Small intestine (tissue), 7 donors: ENCODE data around the gene SKI. TPM values are rescaled to one million over a fixed set of nuclear protein-coding genes. Genes with fewer than 3 reads are reported as not detected.
A peak's percentile ranks its signal among the peaks of the same experiment; 100 is the strongest.
"Not testable (repeated sequence)": the region's sequence is repeated elsewhere in the genome, so short reads cannot be mapped to it uniquely, and the experiment has no call there.

ENCODE experiments used
- DNase-seq, 2 donors: peaks; one replicate each; pipeline versions ENCODE4 v3.0.0 to v3.0.0-alpha.2; 2013
- FAIRE-seq: peaks from 2 replicates; lab custom pipeline; 2012; peaks lifted over from hg19 to GRCh38; lab: Jason Lieb, UNC
- H3K27ac ChIP-seq, 3 donors: one replicate each; pipeline ENCODE4 v1.5.1; 2013; ENCODE audit warnings: low read length in 2 of 3, mild to moderate bottlenecking in 2 of 3, control low read depth in 1 of 3, inconsistent platforms in 1 of 3, low read depth in 1 of 3, moderate library complexity in 1 of 3
- H3K27me3 ChIP-seq, 3 donors: one replicate each; pipeline ENCODE4 v1.6.1; 2013; ENCODE audit warnings: low read length in 3 of 3, inconsistent platforms in 1 of 3; ENCODE audit not compliant: control insufficient read depth in 3 of 3, insufficient read depth in 3 of 3
- H3K36me3 ChIP-seq, 3 donors: one replicate each; pipeline ENCODE4 v1.6.1; 2013; ENCODE audit warnings: low read length in 3 of 3, inconsistent platforms in 1 of 3, low read depth in 1 of 3, mild to moderate bottlenecking in 1 of 3, moderate library complexity in 1 of 3; ENCODE audit not compliant: control insufficient read depth in 3 of 3, insufficient read depth in 2 of 3
- H3K4me1 ChIP-seq, 3 donors: one replicate each; pipeline ENCODE4 v1.6.1; 2013; ENCODE audit warnings: low read length in 2 of 3, inconsistent platforms in 1 of 3, low read depth in 1 of 3, mild to moderate bottlenecking in 1 of 3, moderate library complexity in 1 of 3; ENCODE audit not compliant: control insufficient read depth in 3 of 3, insufficient read depth in 2 of 3
- H3K4me3 ChIP-seq, 3 donors: one replicate each; pipeline ENCODE4 v1.5.1; 2013; ENCODE audit warnings: low read length in 3 of 3, control low read depth in 1 of 3, inconsistent platforms in 1 of 3, low read depth in 1 of 3, mild to moderate bottlenecking in 1 of 3, moderate library complexity in 1 of 3
- H3K9me3 ChIP-seq, 2 donors: one replicate each; pipeline ENCODE4 v1.6.1; 2013; ENCODE audit warnings: low read depth in 1 of 2, low read length in 1 of 2; ENCODE audit not compliant: control insufficient read depth in 2 of 2, insufficient read depth in 1 of 2
- WGBS, 3 donors: extraction: QIAGEN DNeasy Blood & Tissue Kit; methylation state at CpG; one replicate each; pipeline ENCODE4 v1.1.7; 2013; 5-methylcytosine and 5-hydroxymethylcytosine counted together
- polyA plus RNA-seq, 4 donors: library from polyadenylated mRNA; stranded (reverse) in 3 of 4; unstranded in 1 of 4; fragments of 200-250 nt in 3 of 4; fragments of 120-200 nt in 1 of 4; gene quantifications; one replicate each; pipeline versions ENCODE4 v1.2.1 to v1.2.3, GENCODE V29; 2013
- donor health status: healthy with polysubstance abuse.
- donor health status: control.
- donor health status: control.
- donor health status: Bipolar disorder and iron deficiency.
- donor health status: healthy.

SKI gene
- polyA plus RNA-seq, 4 donors: 4.2 to 45.1 (median 11.6) TPM

GRCh38 chr1:2258996-2259395, 30.9 kb downstream of the SKI start:
- FAIRE-seq (no peak), DNase-seq (no peak)
- Histone ChIP-seq H3K27me3 (no peaks in the 10 kb centered on the region), H3K4me1 (peaks cover 4 to 17% (median 5%) of the 10 kb centered on the region in 3 donors), H3K27ac (peak overlapping the region in 1 of 3 donors; percentile 30), H3K36me3 (peaks cover 0 to 37% (median 0%) of the 10 kb centered on the region in 3 donors), H3K4me3 (no peak overlapping the region), H3K9me3 (peaks cover 0 to 20% of the 10 kb centered on the region in 2 donors)
- WGBS, 3 donors: 63 to 79% (median 68%) methylated on average over 9 of the region's 9 CpGs

GRCh38 chr1:2259668-2260402, 31.7 kb downstream of the SKI start:
- 75 to 91% (median 90%) methylated on average over 28 of the region's 28 CpGs for WGBS, 3 donors
- H3K27ac ChIP-seq: peak overlapping the region in 1 of 3 donors; percentile 61

GRCh38 chr1:2260470-2260869, 32.4 kb downstream of the SKI start:
- not testable (repeated sequence) for DNase-seq

More at GRCh38 chr1:2259668-2260402, 31.7 kb downstream of the SKI start:
- FAIRE-seq (no peak), DNase-seq (no peak)
- Histone ChIP-seq H3K9me3 (peaks cover 0 to 17% of the 10 kb centered on the region in 2 donors), H3K36me3 (peaks cover 0 to 30% (median 0%) of the 10 kb centered on the region in 3 donors), H3K4me3 (no peak overlapping the region), H3K4me1 (peaks cover 4 to 17% (median 5%) of the 10 kb centered on the region in 3 donors), H3K27me3 (no peaks in the 10 kb centered on the region)

GRCh38 chr1:2260917-2261316, 32.8 kb downstream of the SKI start:
- H3K9me3 ChIP-seq: peaks cover 0 to 7% of the 10 kb centered on the region in 2 donors
- 87 to 92% (median 89%) methylated on average over 4 of the region's 4 CpGs for WGBS, 3 donors
- H3K27me3 ChIP-seq: no peaks in the 10 kb centered on the region
- DNase-seq: no peak
- H3K27ac ChIP-seq: no peak overlapping the region
- no peak overlapping the region for H3K4me3 ChIP-seq
- FAIRE-seq: no peak
- H3K4me1 ChIP-seq: peaks cover 4 to 17% (median 5%) of the 10 kb centered on the region in 3 donors
- peaks cover 0 to 28% (median 0%) of the 10 kb centered on the region in 3 donors for H3K36me3 ChIP-seq

More at GRCh38 chr1:2260470-2260869, 32.4 kb downstream of the SKI start:
- H3K27me3 ChIP-seq, H3K27ac ChIP-seq, FAIRE-seq, H3K4me3 ChIP-seq: not testable (repeated sequence)
- H3K4me1 ChIP-seq: peaks cover 4 to 17% (median 5%) of the 10 kb centered on the region in 3 donors
- peaks cover 0 to 28% (median 0%) of the 10 kb centered on the region in 3 donors for H3K36me3 ChIP-seq
- H3K9me3 ChIP-seq: peaks cover 0 to 11% of the 10 kb centered on the region in 2 donors
- WGBS, 3 donors: 81 to 89% (median 88%) methylated on average over 7 of the region's 7 CpGs

- not testable (repeated sequence) for FAIRE-seq, DNase-seq
- 81 to 88% (median 88%) methylated on average over 22 to 25 of the region's 25 CpGs for WGBS, 3 donors
These were observed 33.6 kb downstream of the SKI start for GRCh38 chr1:2261476-2262395.

GRCh38 chr1:2266301-2266975, 38.3 kb downstream of the SKI start:
- no peaks in the 10 kb centered on the region for H3K27me3 ChIP-seq
- H3K36me3 ChIP-seq: peaks cover 0 to 39% (median 0%) of the 10 kb centered on the region in 3 donors
- H3K4me3 ChIP-seq: no peak overlapping the region
- DNase-seq (no peak), FAIRE-seq (no peak)
- WGBS, 3 donors: 82 to 95% (median 93%) methylated on average over 16 of the region's 16 CpGs
- H3K4me1 ChIP-seq: peaks cover under 1 to 17% (median 10%) of the 10 kb centered on the region in 3 donors
- H3K9me3 ChIP-seq: no peaks in the 10 kb centered on the region
- peak overlapping the region in 1 of 3 donors; percentile 42 for H3K27ac ChIP-seq

More at GRCh38 chr1:2261476-2262395, 33.6 kb downstream of the SKI start:
- not testable (repeated sequence) for H3K4me3 ChIP-seq, H3K27ac ChIP-seq, H3K27me3 ChIP-seq, H3K9me3 ChIP-seq
- Histone ChIP-seq H3K4me1 (peaks cover 2 to 17% (median 9%) of the 10 kb centered on the region in 3 donors), H3K36me3 (peaks cover 0 to 28% (median 0%) of the 10 kb centered on the region in 3 donors)

- H3K4me1 ChIP-seq: peaks cover 2 to 25% (median 16%) of the 10 kb centered on the region in 3 donors
These were observed 39.1 kb downstream of the SKI start for GRCh38 chr1:2267051-2267830.

More at GRCh38 chr1:2267051-2267830, 39.1 kb downstream of the SKI start:
- no peak for DNase-seq
- H3K27ac ChIP-seq: no peak overlapping the region
- FAIRE-seq: no peak
- no peaks in the 10 kb centered on the region for H3K27me3 ChIP-seq
- H3K36me3 ChIP-seq: peaks cover 0 to 39% (median 0%) of the 10 kb centered on the region in 3 donors
- no peaks in the 10 kb centered on the region for H3K9me3 ChIP-seq
- no peak overlapping the region for H3K4me3 ChIP-seq
- WGBS, 3 donors: 77 to 88% (median 85%) methylated on average over 30 of the region's 30 CpGs
